Endodermal cell (in vitro differentiated cells): ENCODE measurements around the gene MAL. TPM values are rescaled to one million over a fixed set of nuclear protein-coding genes. Genes with fewer than 3 reads are reported as not detected.
A peak's percentile ranks its signal among the peaks of the same experiment; 100 is the strongest.

Source experiments
- DNase-seq: peaks from one replicate; pipeline ENCODE4 v3.0.0-alpha.2; 2017
- H3K27ac ChIP-seq: 2 replicates; pipeline ENCODE4 v1.5.1; 2013; ENCODE audit warnings: mild to moderate bottlenecking, low read depth, low read length, moderate library complexity
- H3K27me3 ChIP-seq: 2 replicates; pipeline ENCODE4 v1.6.1; 2013; ENCODE audit warnings: mild to moderate bottlenecking, low read length, moderate library complexity; ENCODE audit not compliant: insufficient read depth, control insufficient read depth, poor library complexity, severe bottlenecking
- H3K36me3 ChIP-seq: 2 replicates; pipeline ENCODE4 v1.7.0; 2013; ENCODE audit warnings: mild to moderate bottlenecking, low read length, moderate library complexity; ENCODE audit not compliant: control insufficient read depth, insufficient read depth
- H3K4me1 ChIP-seq: one replicate; pipeline ENCODE4 v1.7.0; 2013; ENCODE audit warnings: low read length; ENCODE audit not compliant: control insufficient read depth, insufficient read depth
- H3K4me3 ChIP-seq: 2 replicates; pipeline ENCODE4 v1.5.1; 2013; ENCODE audit warnings: mild to moderate bottlenecking, low read length, moderate library complexity
- H3K9ac ChIP-seq: 2 replicates; pipeline ENCODE4 v1.6.1; 2013; ENCODE audit warnings: mild to moderate bottlenecking, low read length, moderate library complexity; ENCODE audit not compliant: poor library complexity, severe bottlenecking; ENCODE audit errors: extremely low read depth
- H3K9me3 ChIP-seq: 2 replicates; pipeline ENCODE4 v1.6.1; 2013; ENCODE audit warnings: mild to moderate bottlenecking, low read length, moderate library complexity; ENCODE audit not compliant: control insufficient read depth
- H3K27ac Mint-ChIP-seq: 2 replicates; pipeline ENCODE4 v1.8.0; 2020; ENCODE audit warnings: mixed read lengths
- H3K27me3 Mint-ChIP-seq: 2 replicates; pipeline ENCODE4 v1.8.0; 2021; ENCODE audit warnings: mild to moderate bottlenecking, mixed read lengths; ENCODE audit not compliant: insufficient read depth
- H3K36me3 Mint-ChIP-seq: 2 replicates; pipeline ENCODE4 v1.8.0; 2020; ENCODE audit warnings: low read depth, mixed read lengths
- H3K4me1 Mint-ChIP-seq: 2 replicates; pipeline ENCODE4 v1.8.0; 2020; ENCODE audit warnings: mixed read lengths
- H3K4me3 Mint-ChIP-seq: 2 replicates; pipeline ENCODE4 v1.8.0; 2020; ENCODE audit warnings: mild to moderate bottlenecking, moderate library complexity, mixed read lengths
- H3K9me3 Mint-ChIP-seq: 2 replicates; pipeline ENCODE4 v1.8.0; 2020; ENCODE audit warnings: mild to moderate bottlenecking, mixed read lengths
- WGBS, 2 experiments: methylation state at CpG; one replicate each; pipeline versions ENCODE4 v1.1.5 to v1.1.7; 2013; ENCODE audit warnings: missing lambda C conversion rate in 2 of 2, mixed read lengths in 1 of 2; ENCODE audit not compliant: insufficient coverage in 1 of 2, insufficient read length in 1 of 2; 5-methylcytosine and 5-hydroxymethylcytosine counted together
- total RNA-seq, 2 donors: library from RNA; stranded (reverse); fragmentation: NEBNext Ultra II Directional in 1 of 2; extraction: Animal tissue kit (Norgen Biotek cat#: 25700) in 1 of 2; gene quantifications; 2 replicates in 1 of 2; 3 replicates in 1 of 2; pipeline ENCODE4 v1.2.1, GENCODE V29; 2021
- TF ChIP-seq, protein P1 (sequence below): fragments of 200-600 bp; sonication (generic); conservative IDR thresholded peaks from 2 replicates; pipeline ENCODE4 v1.5.0; 2021; ENCODE audit warnings: antibody characterized with exemption, mild to moderate bottlenecking

The MAL gene
- total RNA-seq, 2 donors from 2014 or later = not detected

- Mint-ChIP-seq H3K27ac (no peak overlapping the region), H3K36me3 (no peaks in the 10 kb centered on the region), H3K27me3 (peaks cover 35% of the 10 kb centered on the region), H3K4me3 (no peak overlapping the region), H3K9me3 (no peaks in the 10 kb centered on the region), H3K4me1 (peaks cover 10% of the 10 kb centered on the region)
- Histone ChIP-seq H3K36me3 (no peaks in the 10 kb centered on the region), H3K4me1 (no peaks in the 10 kb centered on the region), H3K4me3 (no peak overlapping the region), H3K9me3 (no peaks in the 10 kb centered on the region), H3K27me3 (peaks cover 25% of the 10 kb centered on the region), H3K9ac (no peak overlapping the region), H3K27ac (no peak overlapping the region)
- 84 to 89% methylated on average over 10 to 12 of the region's 12 CpGs for WGBS, 2 experiments
- TF ChIP-seq, protein P1, sequence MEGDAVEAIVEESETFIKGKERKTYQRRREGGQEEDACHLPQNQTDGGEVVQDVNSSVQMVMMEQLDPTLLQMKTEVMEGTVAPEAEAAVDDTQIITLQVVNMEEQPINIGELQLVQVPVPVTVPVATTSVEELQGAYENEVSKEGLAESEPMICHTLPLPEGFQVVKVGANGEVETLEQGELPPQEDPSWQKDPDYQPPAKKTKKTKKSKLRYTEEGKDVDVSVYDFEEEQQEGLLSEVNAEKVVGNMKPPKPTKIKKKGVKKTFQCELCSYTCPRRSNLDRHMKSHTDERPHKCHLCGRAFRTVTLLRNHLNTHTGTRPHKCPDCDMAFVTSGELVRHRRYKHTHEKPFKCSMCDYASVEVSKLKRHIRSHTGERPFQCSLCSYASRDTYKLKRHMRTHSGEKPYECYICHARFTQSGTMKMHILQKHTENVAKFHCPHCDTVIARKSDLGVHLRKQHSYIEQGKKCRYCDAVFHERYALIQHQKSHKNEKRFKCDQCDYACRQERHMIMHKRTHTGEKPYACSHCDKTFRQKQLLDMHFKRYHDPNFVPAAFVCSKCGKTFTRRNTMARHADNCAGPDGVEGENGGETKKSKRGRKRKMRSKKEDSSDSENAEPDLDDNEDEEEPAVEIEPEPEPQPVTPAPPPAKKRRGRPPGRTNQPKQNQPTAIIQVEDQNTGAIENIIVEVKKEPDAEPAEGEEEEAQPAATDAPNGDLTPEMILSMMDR = peak; percentile 23
- DNase-seq = peak; percentile 68
These were observed 6.5 kb upstream of the MAL start for GRCh38 chr2:95018861-95019550.

GRCh38 chr2:95019572-95019971 lies 5.9 kb upstream of the MAL start:
- Histone ChIP-seq H3K4me3 (no peak overlapping the region), H3K9ac (no peak overlapping the region), H3K27me3 (peaks cover 31% of the 10 kb centered on the region), H3K4me1 (no peaks in the 10 kb centered on the region), H3K27ac (no peak overlapping the region), H3K9me3 (no peaks in the 10 kb centered on the region), H3K36me3 (no peaks in the 10 kb centered on the region)
- TF ChIP-seq, protein P1 = peak; percentile 29
- H3K36me3 Mint-ChIP-seq = no peaks in the 10 kb centered on the region
- peaks cover 40% of the 10 kb centered on the region for H3K27me3 Mint-ChIP-seq
- no peaks in the 10 kb centered on the region for H3K9me3 Mint-ChIP-seq
- H3K4me1 Mint-ChIP-seq = peaks cover 10% of the 10 kb centered on the region
- no peak overlapping the region for H3K27ac Mint-ChIP-seq
- 80 to 90% methylated on average over 2 to 4 of the region's 4 CpGs for WGBS, 2 experiments
- no peak for DNase-seq
- no peak overlapping the region for H3K4me3 Mint-ChIP-seq

DNA sequence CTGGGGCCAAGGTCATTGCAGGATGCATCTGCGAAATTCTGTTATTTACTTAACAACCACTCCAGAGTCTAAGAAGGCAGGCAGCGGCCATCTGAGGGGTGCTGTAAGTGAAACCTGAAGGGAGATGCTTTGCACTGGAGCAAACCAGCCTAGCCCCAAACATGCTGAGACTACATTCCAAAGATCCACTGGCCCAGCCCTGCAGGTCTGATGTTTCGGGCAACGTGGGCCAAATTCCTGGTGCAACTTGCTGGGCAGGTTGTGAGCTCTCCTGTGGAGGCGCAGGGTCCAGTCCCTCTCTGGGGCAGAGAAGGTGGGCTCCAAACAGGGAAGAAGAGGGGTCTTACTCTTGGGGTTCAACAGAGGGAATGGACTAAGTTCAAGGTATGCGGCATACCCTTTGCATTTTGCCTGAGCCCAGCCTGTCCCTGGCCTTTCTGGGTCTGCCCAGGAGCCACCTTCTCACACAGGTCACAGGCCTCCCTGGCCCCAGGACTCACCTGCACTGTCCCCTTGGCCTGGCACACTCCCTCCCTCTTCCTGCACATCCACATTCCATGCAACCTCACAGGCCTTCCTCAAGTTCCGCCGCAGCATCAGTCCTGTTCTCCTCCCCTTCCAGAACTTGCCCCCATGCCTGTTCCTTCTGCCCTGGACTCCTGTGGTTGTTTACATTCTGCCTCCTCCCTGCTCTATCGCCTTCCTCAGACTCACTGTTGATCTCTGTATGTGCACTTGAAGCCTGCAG lies 5.1 kb upstream of the MAL start:
- H3K27ac ChIP-seq = no peak overlapping the region
- H3K4me1 Mint-ChIP-seq = peaks cover 10% of the 10 kb centered on the region
- no peaks in the 10 kb centered on the region for H3K36me3 Mint-ChIP-seq
- H3K4me3 Mint-ChIP-seq = no peak overlapping the region
- no peak overlapping the region for H3K9ac ChIP-seq
- H3K9me3 Mint-ChIP-seq = no peaks in the 10 kb centered on the region
- H3K4me3 ChIP-seq = no peak overlapping the region
- WGBS, 2 experiments = 88 to 97% methylated on average over 4 to 9 of the region's 9 CpGs
- H3K4me1 ChIP-seq = no peaks in the 10 kb centered on the region
- no peak for DNase-seq
- no peak overlapping the region for H3K27ac Mint-ChIP-seq
- peaks cover 39% of the 10 kb centered on the region for H3K27me3 ChIP-seq
- H3K36me3 ChIP-seq = no peaks in the 10 kb centered on the region
- peaks cover 45% of the 10 kb centered on the region for H3K27me3 Mint-ChIP-seq
- H3K9me3 ChIP-seq = no peaks in the 10 kb centered on the region
- TF ChIP-seq, protein P1 = no peak
